Thyroid gland (tissue), 4 donors: Measurements from ENCODE around the gene MOCOS. TPM values are rescaled to one million over a fixed set of nuclear protein-coding genes. Genes with fewer than 3 reads are reported as not detected.

Source experiments
- DNase-seq, 2 donors: peaks; one replicate each; pipeline ENCODE4 v3.0.0-alpha.2; 2019
- H3K27ac ChIP-seq, 3 donors: fragments of 200-600 bp; sonication (generic); 1 replicate in 2 of 3; 2 replicates in 1 of 3; pipeline ENCODE4 v1.5.1; 2016 to 2019; ENCODE audit warnings: mild to moderate bottlenecking in 1 of 3, moderate library complexity in 1 of 3
- H3K27me3 ChIP-seq: fragments of 200-600 bp; sonication (generic); one replicate; pipeline ENCODE4 v1.5.1; 2019
- H3K36me3 ChIP-seq, 2 donors: fragments of 200-600 bp; sonication (generic); one replicate each; pipeline ENCODE4 v1.5.1; 2016 to 2019
- H3K4me1 ChIP-seq, 2 donors: fragments of 200-600 bp; sonication (generic); one replicate each; pipeline ENCODE4 v1.5.1; 2017 to 2019
- H3K4me3 ChIP-seq, 3 donors: fragments of 200-600 bp; sonication (generic); replicated peaks in 1 of 3; 1 replicate in 2 of 3; 2 replicates in 1 of 3; pipeline ENCODE4 v1.5.1; 2016; ENCODE audit warnings: mild to moderate bottlenecking in 1 of 3
- H3K9me3 ChIP-seq: fragments of 200-600 bp; sonication (generic); one replicate; pipeline ENCODE4 v1.5.1; 2017
- POLR2A ChIP-seq, 2 donors: fragments of 450-650 bp; IDR thresholded peaks; one replicate each; pipeline ENCODE4 v1.6.1; 2017; ENCODE audit warnings: antibody characterized with exemption in 2 of 2, mild to moderate bottlenecking in 2 of 2, moderate library complexity in 1 of 2
- WGBS, 2 donors: methylation state at CpG; one replicate each; pipeline ENCODE4 v1.1.5; 2017; 5-methylcytosine and 5-hydroxymethylcytosine counted together
- intact Hi-C: fragments of 100-400 bp; cut with DNase I; formaldehyde crosslinking; loops from one replicate; pipeline ENCODE4 v1.15.1; 2023
- total RNA-seq, 4 donors: library from RNA; depleted of rRNA; stranded (reverse); fragments of >200 nt; gene quantifications; one replicate each; pipeline ENCODE4 v1.2.3, GENCODE V29; 2016
- TF ChIP-seq, protein P1 (sequence below), 6 experiments: fragments of 200-600 bp in 3 of 6; fragments of 450-650 bp in 3 of 6; sonication (generic) in 3 of 6; IDR thresholded peaks; one replicate each; pipeline ENCODE4 v1.5.1; 2016 to 2019; ENCODE audit warnings: antibody characterized with exemption in 6 of 6, mild to moderate bottlenecking in 2 of 6, inconsistent platforms in 1 of 6, moderate library complexity in 1 of 6

Gene MOCOS
- total RNA-seq, 4 donors from 2014 or later, result 0.45 to 1.0 (median 0.75) TPM

DNA sequence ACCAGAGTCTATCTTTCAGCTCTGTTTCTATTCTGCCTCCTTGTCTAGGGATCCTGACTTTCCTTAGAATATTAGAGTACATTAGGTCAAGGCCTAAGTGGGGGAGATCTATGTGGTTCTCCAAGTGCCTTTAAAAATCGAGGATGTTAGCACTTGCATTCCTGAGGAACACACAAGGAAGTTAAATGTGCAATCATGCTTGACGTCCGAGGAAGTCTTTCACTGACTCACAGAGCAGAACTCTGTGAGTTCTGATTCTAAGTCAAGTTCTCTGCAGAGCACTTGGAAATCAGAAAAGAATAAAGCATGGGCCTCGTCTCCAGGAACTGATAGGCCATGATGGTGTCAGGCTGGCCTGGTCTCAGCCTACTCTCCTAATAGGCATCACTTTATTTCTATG, 127.5 kb downstream of the MOCOS start:
- 18 to 30% methylated on average over 4 of the region's 4 CpGs for WGBS, 2 donors
- Histone ChIP-seq H3K27ac (peak overlapping the region; percentile 15 to 83 (median 73)), H3K9me3 (no peaks in the 10 kb centered on the region), H3K4me3 (no peak overlapping the region), H3K36me3 (no peaks in the 10 kb centered on the region), H3K4me1 (peaks cover 11 to 16% of the 10 kb centered on the region in 2 donors), H3K27me3 (no peaks in the 10 kb centered on the region)
- no peak for TF ChIP-seq POLR2A (IDR thresholded peaks at IDR 0.05)
- TF ChIP-seq, protein P1, sequence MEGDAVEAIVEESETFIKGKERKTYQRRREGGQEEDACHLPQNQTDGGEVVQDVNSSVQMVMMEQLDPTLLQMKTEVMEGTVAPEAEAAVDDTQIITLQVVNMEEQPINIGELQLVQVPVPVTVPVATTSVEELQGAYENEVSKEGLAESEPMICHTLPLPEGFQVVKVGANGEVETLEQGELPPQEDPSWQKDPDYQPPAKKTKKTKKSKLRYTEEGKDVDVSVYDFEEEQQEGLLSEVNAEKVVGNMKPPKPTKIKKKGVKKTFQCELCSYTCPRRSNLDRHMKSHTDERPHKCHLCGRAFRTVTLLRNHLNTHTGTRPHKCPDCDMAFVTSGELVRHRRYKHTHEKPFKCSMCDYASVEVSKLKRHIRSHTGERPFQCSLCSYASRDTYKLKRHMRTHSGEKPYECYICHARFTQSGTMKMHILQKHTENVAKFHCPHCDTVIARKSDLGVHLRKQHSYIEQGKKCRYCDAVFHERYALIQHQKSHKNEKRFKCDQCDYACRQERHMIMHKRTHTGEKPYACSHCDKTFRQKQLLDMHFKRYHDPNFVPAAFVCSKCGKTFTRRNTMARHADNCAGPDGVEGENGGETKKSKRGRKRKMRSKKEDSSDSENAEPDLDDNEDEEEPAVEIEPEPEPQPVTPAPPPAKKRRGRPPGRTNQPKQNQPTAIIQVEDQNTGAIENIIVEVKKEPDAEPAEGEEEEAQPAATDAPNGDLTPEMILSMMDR (IDR thresholded peaks at IDR 0.05), result no peak
- intact Hi-C loops, result no loop called here
- peak; percentile 18 to 22 for DNase-seq

- Histone ChIP-seq H3K27ac (peak overlapping the region in 2 of 3 donors; percentile 73 to 83), H3K9me3 (no peaks in the 10 kb centered on the region), H3K4me1 (peaks cover 11 to 16% of the 10 kb centered on the region in 2 donors), H3K4me3 (no peak overlapping the region), H3K36me3 (no peaks in the 10 kb centered on the region), H3K27me3 (no peaks in the 10 kb centered on the region)
- intact Hi-C loops, result no loop called here
- TF ChIP-seq POLR2A (IDR thresholded peaks at IDR 0.05), result no peak
- TF ChIP-seq, protein P1 (IDR thresholded peaks at IDR 0.05), result no peak
- WGBS, 2 donors, result 39 to 55% methylated on average over 10 of the region's 10 CpGs
- DNase-seq, result peak; percentile 67
Observed at GRCh38 chr18:36315736-36316135, 128.4 kb downstream of the MOCOS start.

DNA sequence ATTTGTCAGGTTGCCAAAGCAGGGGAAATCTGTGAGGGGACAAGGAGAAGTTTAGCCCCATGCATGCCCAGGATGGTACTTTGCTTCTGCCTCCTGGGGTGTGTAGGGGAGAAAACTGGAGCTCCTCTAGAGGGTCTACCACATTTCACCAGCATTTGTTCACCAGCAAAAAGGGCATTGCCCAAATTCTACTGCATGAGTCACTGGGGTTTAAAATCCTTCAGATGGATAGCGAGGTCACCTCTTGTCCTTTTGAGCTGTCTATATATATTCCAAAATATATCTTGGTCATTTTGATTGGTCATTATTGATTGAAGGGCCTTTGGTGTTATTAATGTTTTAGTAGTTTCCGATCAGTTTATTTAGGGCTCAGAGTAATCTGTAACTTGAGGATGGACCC, 128.9 kb downstream of the MOCOS start:
- WGBS, 2 donors, result 92 to 97% methylated on average over 2 of the region's 2 CpGs
- intact Hi-C loops, result no loop called here
- no peak for TF ChIP-seq POLR2A (IDR thresholded peaks at IDR 0.05)
- TF ChIP-seq, protein P1 (IDR thresholded peaks at IDR 0.05), result no peak

More for the DNA sequence above, 128.9 kb downstream of the MOCOS start:
- H3K9me3 ChIP-seq, result no peaks in the 10 kb centered on the region
- peaks cover 11 to 16% of the 10 kb centered on the region in 2 donors for H3K4me1 ChIP-seq
- no peak overlapping the region for H3K4me3 ChIP-seq
- H3K27me3 ChIP-seq, result no peaks in the 10 kb centered on the region
- no peak for DNase-seq
- H3K36me3 ChIP-seq, result no peaks in the 10 kb centered on the region
- H3K27ac ChIP-seq, result peak overlapping the region in 1 of 3 donors; percentile 41

Other genes starting within 250 kb of the MOCOS start
- gene RPRD1A, start 119.9 kb upstream of the MOCOS start, total RNA-seq, result 10 to 100 TPM; 56.8 to 95.6 (median 71.0) TPM
- gene SLC39A6, start 58.2 kb upstream of the MOCOS start, total RNA-seq, result 10 to 100 TPM; 42.6 to 52.8 (median 48.1) TPM
- gene ELP2, start 57.6 kb upstream of the MOCOS start, total RNA-seq, result 10 to 100 TPM; 50.5 to 93.2 (median 61.4) TPM
- 1 to 10 TPM; 1.6 to 6.9 (median 4.8) TPM for gene FHOD3, start 110.2 kb downstream of the MOCOS start, total RNA-seq